Esophagus muscularis mucosa (tissue), 4 donors: ENCODE data around the gene ZNF804B. TPM values are rescaled to one million over a fixed set of nuclear protein-coding genes. Genes with fewer than 3 reads are reported as not detected.

Experiments used
- DNase-seq: peaks from one replicate; pipeline ENCODE4 v3.0.0-alpha.2; 2017; ENCODE audit errors: extremely low spot score
- H3K27ac ChIP-seq, 4 donors: fragments of 200-600 bp; sonication (generic); replicated peaks in 1 of 4; 1 replicate in 3 of 4; 2 replicates in 1 of 4; pipeline ENCODE4 v1.5.1; 2016 to 2019; ENCODE audit warnings: mild to moderate bottlenecking in 1 of 4
- H3K27me3 ChIP-seq, 4 donors: fragments of 200-600 bp; sonication (generic); one replicate each; pipeline versions ENCODE4 v1.5.1 to v1.6.0; 2016 to 2019
- H3K36me3 ChIP-seq, 4 donors: fragments of 200-600 bp; sonication (generic); one replicate each; pipeline ENCODE4 v1.5.1; 2016 to 2019
- H3K4me1 ChIP-seq, 4 donors: fragments of 200-600 bp; sonication (generic); one replicate each; pipeline ENCODE4 v1.5.1; 2016 to 2019
- H3K4me3 ChIP-seq, 4 donors: fragments of 200-600 bp; sonication (generic); 1 replicate in 2 of 4; 2 replicates in 2 of 4; pipeline ENCODE4 v1.5.1; 2016 to 2019; ENCODE audit warnings: mild to moderate bottlenecking in 4 of 4, moderate library complexity in 1 of 4
- H3K9me3 ChIP-seq, 4 donors: fragments of 200-600 bp; sonication (generic); 1 replicate in 3 of 4; 2 replicates in 1 of 4; pipeline ENCODE4 v1.5.1; 2016 to 2019
- CTCF ChIP-seq, 3 experiments: fragments of 200-600 bp in 2 of 3; fragments of 450-650 bp in 1 of 3; sonication (generic) in 2 of 3; IDR thresholded peaks; one replicate each; pipeline ENCODE4 v1.5.1; 2017 to 2019; ENCODE audit warnings: antibody characterized with exemption in 3 of 3, mild to moderate bottlenecking in 2 of 3, moderate library complexity in 1 of 3
- EP300 ChIP-seq: sonication (generic); formaldehyde crosslinking; IDR thresholded peaks from one replicate; pipeline ENCODE4 v1.6.1; 2017; ENCODE audit warnings: antibody characterized with exemption
- POLR2A ChIP-seq: fragments of 450-650 bp; IDR thresholded peaks from one replicate; pipeline ENCODE4 v1.6.1; 2017; ENCODE audit warnings: antibody characterized with exemption, moderate library complexity, mild to moderate bottlenecking, low read depth
- POLR2AphosphoS5 ChIP-seq, 2 donors: sonication (generic); formaldehyde crosslinking; IDR thresholded peaks; one replicate each; pipeline ENCODE4 v1.6.1; 2017; ENCODE audit warnings: antibody characterized with exemption in 2 of 2
- WGBS: methylation state at CpG from one replicate; pipeline ENCODE4 v1.1.5; 2018; 5-methylcytosine and 5-hydroxymethylcytosine counted together
- intact Hi-C: fragments of 100-400 bp; cut with DNase I; formaldehyde crosslinking; loops from one replicate; pipeline ENCODE4 v1.15.1; 2023
- total RNA-seq, 4 donors: library from RNA; depleted of rRNA; stranded (reverse); fragments of >200 nt; gene quantifications; one replicate each; pipeline versions ENCODE4 v1.1.0 to v1.2.1, GENCODE V29; 2016

Gene ZNF804B
- total RNA-seq, 4 donors from 2014 or later = not detected

GRCh38 chr7:88756802-88757201 is 2.7 kb upstream of the ZNF804B start:
- peaks cover 0 to 63% (median 18%) of the 10 kb centered on the region in 4 donors for H3K27me3 ChIP-seq
- WGBS = 81% methylated on average over 1 of the region's 1 CpG
- DNase-seq = no peak
- no peaks in the 10 kb centered on the region for H3K36me3 ChIP-seq
- no peak overlapping the region for H3K4me3 ChIP-seq
- no peak overlapping the region for H3K27ac ChIP-seq
- TF ChIP-seq EP300 = no peak
- no peak for TF ChIP-seq POLR2A
- no peak for TF ChIP-seq CTCF (IDR thresholded peaks at IDR 0.05)
- no peak for TF ChIP-seq POLR2AphosphoS5 (IDR thresholded peaks at IDR 0.05)
- no peaks in the 10 kb centered on the region for H3K9me3 ChIP-seq
- intact Hi-C loops = no loop called here
- H3K4me1 ChIP-seq = peaks cover 16 to 18% (median 17%) of the 10 kb centered on the region in 4 donors

DNA sequence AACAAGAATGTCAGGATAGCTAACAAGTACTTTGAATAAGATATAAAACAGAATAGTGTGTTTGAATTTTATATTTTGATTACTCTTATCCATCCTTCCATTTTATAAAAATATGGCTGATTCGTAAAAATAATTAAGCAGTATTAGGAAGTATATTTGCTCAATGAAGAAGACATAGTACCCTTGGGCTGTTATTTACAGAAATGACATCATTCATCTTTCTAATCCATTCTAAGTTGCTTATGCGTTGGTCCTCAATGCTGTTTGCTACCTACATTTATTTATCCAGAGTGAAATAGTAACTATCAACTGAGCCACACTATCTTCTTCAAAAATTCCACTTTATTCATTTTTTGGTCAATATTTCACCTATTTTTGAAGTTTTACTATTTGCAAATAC is 2.1 kb upstream of the ZNF804B start:
- H3K4me1 ChIP-seq = peaks cover 16 to 18% (median 17%) of the 10 kb centered on the region in 4 donors
- H3K36me3 ChIP-seq = no peaks in the 10 kb centered on the region
- no peak overlapping the region for H3K27ac ChIP-seq
- no peak overlapping the region for H3K4me3 ChIP-seq
- TF ChIP-seq POLR2A (no peak), CTCF (IDR thresholded peaks at IDR 0.05) (no peak), POLR2AphosphoS5 (IDR thresholded peaks at IDR 0.05) (no peak), EP300 (no peak)
- intact Hi-C loops = no loop called here
- no peak for DNase-seq
- peaks cover 0 to 64% (median 18%) of the 10 kb centered on the region in 4 donors for H3K27me3 ChIP-seq
- no peaks in the 10 kb centered on the region for H3K9me3 ChIP-seq
- 91% methylated on average over 2 of the region's 2 CpGs for WGBS

DNA sequence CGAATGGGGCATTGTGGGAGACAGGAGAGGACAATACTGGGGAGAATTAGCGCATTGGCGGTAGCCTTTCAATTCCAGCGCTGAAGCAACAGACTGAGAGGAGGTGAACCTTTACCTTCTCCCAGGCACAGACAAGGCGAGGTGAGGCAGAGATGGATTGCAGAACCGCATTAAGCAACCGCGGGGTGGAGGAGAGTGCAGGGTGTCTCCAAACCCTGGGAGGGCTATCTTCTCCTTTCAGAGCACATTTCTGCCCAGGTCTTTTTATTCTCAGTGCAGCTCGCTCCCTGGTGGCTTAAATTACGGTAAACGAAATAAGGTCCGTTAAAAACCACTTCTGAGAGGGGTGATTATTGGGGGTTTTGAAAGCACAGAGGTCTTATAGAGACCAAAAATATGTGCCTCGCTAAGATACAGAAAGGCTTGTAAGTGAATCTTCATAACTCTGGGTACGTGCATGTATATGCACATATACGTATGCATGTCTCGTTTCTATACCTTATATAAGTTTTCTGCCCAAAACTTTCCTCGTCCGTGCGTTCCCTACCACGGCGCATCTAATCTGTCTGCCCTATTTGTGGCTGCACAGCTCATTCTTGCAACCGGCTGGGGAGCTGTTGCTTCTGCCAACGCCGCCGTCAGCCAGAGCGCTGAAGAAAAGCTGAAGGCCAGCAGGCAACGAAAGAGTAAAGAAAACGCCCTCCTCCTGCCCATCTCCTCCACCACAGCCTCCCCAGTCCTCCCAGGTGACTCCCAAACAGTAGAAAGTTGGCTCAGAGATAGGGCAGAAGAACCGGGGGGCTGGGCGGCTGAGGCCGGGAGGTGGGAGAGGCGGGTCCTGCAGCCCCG is 895 bp upstream of the ZNF804B start:
- no peak overlapping the region for H3K27ac ChIP-seq
- H3K9me3 ChIP-seq = no peaks in the 10 kb centered on the region
- 6% methylated on average over 28 of the region's 33 CpGs for WGBS
- H3K4me3 ChIP-seq = peak overlapping the region; percentile 41 to 53 (median 44)
- TF ChIP-seq POLR2AphosphoS5 (IDR thresholded peaks at IDR 0.05) (no peak), EP300 (no peak), POLR2A (no peak), CTCF (IDR thresholded peaks at IDR 0.05) (no peak)
- DNase-seq = no peak
- peaks cover 16 to 18% (median 17%) of the 10 kb centered on the region in 4 donors for H3K4me1 ChIP-seq
- peaks cover 0 to 64% (median 18%) of the 10 kb centered on the region in 4 donors for H3K27me3 ChIP-seq
- intact Hi-C loops = no loop called here
- no peaks in the 10 kb centered on the region for H3K36me3 ChIP-seq

- Histone ChIP-seq H3K27ac (no peak overlapping the region), H3K27me3 (peaks cover 0 to 58% (median 18%) of the 10 kb centered on the region in 4 donors), H3K4me1 (peaks cover 16 to 18% (median 17%) of the 10 kb centered on the region in 4 donors), H3K4me3 (no peak overlapping the region), H3K9me3 (no peaks in the 10 kb centered on the region), H3K36me3 (no peaks in the 10 kb centered on the region)
- DNase-seq = no peak
- intact Hi-C loops = no loop called here
- TF ChIP-seq POLR2A (no peak), EP300 (no peak), POLR2AphosphoS5 (IDR thresholded peaks at IDR 0.05) (no peak), CTCF (IDR thresholded peaks at IDR 0.05) (no peak)
- 46% methylated on average over 6 of the region's 6 CpGs for WGBS
Measured at GRCh38 chr7:88760136-88760515, 626 bp downstream of the ZNF804B start.

- Histone ChIP-seq H3K4me3 (no peak overlapping the region), H3K36me3 (no peaks in the 10 kb centered on the region), H3K27me3 (peaks cover 0 to 42% (median 18%) of the 10 kb centered on the region in 4 donors), H3K27ac (no peak overlapping the region), H3K4me1 (peaks cover 16 to 18% (median 17%) of the 10 kb centered on the region in 4 donors), H3K9me3 (no peaks in the 10 kb centered on the region)
- intact Hi-C loops = no loop called here
- 50% methylated on average over 1 of the region's 1 CpG for WGBS
- TF ChIP-seq CTCF (IDR thresholded peaks at IDR 0.05) (no peak), EP300 (no peak), POLR2AphosphoS5 (IDR thresholded peaks at IDR 0.05) (no peak), POLR2A (no peak)
- no peak for DNase-seq
Measured at GRCh38 chr7:88761779-88762178, 2.3 kb downstream of the ZNF804B start.
